CD4-positive, alpha-beta T cell (primary cell): ENCODE results near the gene DBH. TPM values are rescaled to one million over a fixed set of nuclear protein-coding genes. Genes with fewer than 3 reads are reported as not detected.

Experiments
- ATAC-seq: fragments of 200-7000 bp; cut with Tn5 transposase; one replicate; pipeline ENCODE4 v1.10.0; 2022; ENCODE audit warnings: mild to moderate bottlenecking; ENCODE audit not compliant: poor library complexity
- CTCF ChIA-PET: fragments of 350-600 bp; sonication (Branson Sonifier 250); formaldehyde crosslinking; loops from one replicate; lab custom pipeline; 2021; ENCODE audit warnings: antibody characterized with exemption, inconsistent platforms; lab: Charles Lee
- POLR2A ChIA-PET: fragments of 350-600 bp; sonication (Branson Sonifier 250); formaldehyde crosslinking; loops from one replicate; lab custom pipeline; 2021; ENCODE audit warnings: antibody characterized with exemption, inconsistent platforms; lab: Charles Lee
- DNase-seq, 14 experiments: peaks; one replicate each; pipeline ENCODE4 v3.0.0-alpha.2; 2013 to 2020; ENCODE audit warnings: mixed read lengths in 2 of 14
- H3K27ac ChIP-seq, 2 donors: one replicate each; pipeline versions ENCODE4 v1.5.1 to v1.7.0; 2013; ENCODE audit warnings: low read length in 2 of 2, low read depth in 1 of 2, mild to moderate bottlenecking in 1 of 2
- H3K27me3 ChIP-seq, 2 experiments: 1 replicate in 1 of 2; 2 replicates in 1 of 2; pipeline versions ENCODE4 v1.6.1 to v1.7.0; 2013; ENCODE audit warnings: low read length in 2 of 2, control low read depth in 1 of 2, mild to moderate bottlenecking in 1 of 2, moderate library complexity in 1 of 2; ENCODE audit not compliant: insufficient read depth in 2 of 2, control insufficient read depth in 1 of 2
- H3K36me3 ChIP-seq: one replicate; pipeline ENCODE4 v1.6.1; 2013; ENCODE audit warnings: low read length, control low read depth; ENCODE audit not compliant: insufficient read depth
- H3K4me1 ChIP-seq: one replicate; pipeline ENCODE4 v1.6.1; 2013; ENCODE audit warnings: low read length, control low read depth; ENCODE audit not compliant: insufficient read depth
- H3K4me3 ChIP-seq: one replicate; pipeline ENCODE4 v1.5.1; 2013; ENCODE audit warnings: mild to moderate bottlenecking, low read length, moderate library complexity
- H3K9me3 ChIP-seq, 2 experiments: 1 replicate in 1 of 2; 2 replicates in 1 of 2; pipeline versions ENCODE4 v1.6.1 to v1.7.0; 2013; ENCODE audit warnings: low read length in 2 of 2, mild to moderate bottlenecking in 2 of 2, control low read depth in 1 of 2, moderate library complexity in 1 of 2; ENCODE audit not compliant: control insufficient read depth in 1 of 2, insufficient read depth in 1 of 2
- H3K27ac Mint-ChIP-seq: one replicate; pipeline ENCODE4 v1.8.0; 2020; ENCODE audit warnings: mixed read lengths
- H3K27me3 Mint-ChIP-seq: one replicate; pipeline ENCODE4 v1.8.0; 2021; ENCODE audit warnings: mixed read lengths
- H3K36me3 Mint-ChIP-seq: one replicate; pipeline ENCODE4 v1.8.0; 2021; ENCODE audit warnings: low read depth, mixed read lengths
- H3K4me1 Mint-ChIP-seq: one replicate; pipeline ENCODE4 v1.8.0; 2021; ENCODE audit warnings: low read depth, mixed read lengths
- H3K4me3 Mint-ChIP-seq: one replicate; pipeline ENCODE4 v1.8.0; 2020; ENCODE audit warnings: mild to moderate bottlenecking, mixed read lengths
- H3K9me3 Mint-ChIP-seq: one replicate; pipeline ENCODE4 v1.8.0; 2020; ENCODE audit warnings: mixed read lengths
- intact Hi-C, 2 experiments: fragments of 100-400 bp; cut with DNase I in 1 of 2; cut with micrococcal nuclease in 1 of 2; formaldehyde crosslinking; loops; one replicate each; pipeline versions ENCODE4 v1.15.1 to v1.9.0; 2023 to 2025; cut with DNase I, micrococcal nuclease
- total RNA-seq, 174 experiments: library from RNA in 2 of 174; stranded (reverse) in 2 of 174; gene quantifications; one replicate each; pipeline ENCODE4 v1.2.3 and lab custom pipeline; 2021 to 2026
- TF ChIP-seq, protein P1 (sequence below): fragments of 200-600 bp; IDR thresholded peaks from one replicate; pipeline ENCODE4 v1.8.0; 2022; ENCODE audit warnings: antibody characterized with exemption, mild to moderate bottlenecking

The DBH gene
- total RNA-seq, 2 experiments from 2014 or later, result 1.7 to 1.8 TPM

GRCh38 chr9:133614678-133615077 lies 21.5 kb upstream of the DBH start:
- H3K4me1 ChIP-seq, result peaks cover 8% of the 10 kb centered on the region
- CTCF ChIA-PET, result no interaction called here
- Mint-ChIP-seq H3K4me1 (peaks cover 17% of the 10 kb centered on the region), H3K27me3 (peaks cover 32% of the 10 kb centered on the region), H3K9me3 (no peaks in the 10 kb centered on the region), H3K36me3 (no peaks in the 10 kb centered on the region), H3K4me3 (no peak overlapping the region), H3K27ac (no peak overlapping the region)
- H3K27ac ChIP-seq, result no peak overlapping the region
- no peak overlapping the region for H3K4me3 ChIP-seq
- POLR2A ChIA-PET, result no interaction called here
- H3K9me3 ChIP-seq, result peaks cover 0 to 4% of the 10 kb centered on the region in 2 experiments
- DNase-seq (no peak), ATAC-seq (no peak)
- TF ChIP-seq, protein P1, sequence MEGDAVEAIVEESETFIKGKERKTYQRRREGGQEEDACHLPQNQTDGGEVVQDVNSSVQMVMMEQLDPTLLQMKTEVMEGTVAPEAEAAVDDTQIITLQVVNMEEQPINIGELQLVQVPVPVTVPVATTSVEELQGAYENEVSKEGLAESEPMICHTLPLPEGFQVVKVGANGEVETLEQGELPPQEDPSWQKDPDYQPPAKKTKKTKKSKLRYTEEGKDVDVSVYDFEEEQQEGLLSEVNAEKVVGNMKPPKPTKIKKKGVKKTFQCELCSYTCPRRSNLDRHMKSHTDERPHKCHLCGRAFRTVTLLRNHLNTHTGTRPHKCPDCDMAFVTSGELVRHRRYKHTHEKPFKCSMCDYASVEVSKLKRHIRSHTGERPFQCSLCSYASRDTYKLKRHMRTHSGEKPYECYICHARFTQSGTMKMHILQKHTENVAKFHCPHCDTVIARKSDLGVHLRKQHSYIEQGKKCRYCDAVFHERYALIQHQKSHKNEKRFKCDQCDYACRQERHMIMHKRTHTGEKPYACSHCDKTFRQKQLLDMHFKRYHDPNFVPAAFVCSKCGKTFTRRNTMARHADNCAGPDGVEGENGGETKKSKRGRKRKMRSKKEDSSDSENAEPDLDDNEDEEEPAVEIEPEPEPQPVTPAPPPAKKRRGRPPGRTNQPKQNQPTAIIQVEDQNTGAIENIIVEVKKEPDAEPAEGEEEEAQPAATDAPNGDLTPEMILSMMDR, result no peak
- intact Hi-C loops, result loop anchor here in 1 of 2 experiments (5.0 kb wide), 1 partner anchor 93 kb away; no protein-coding TSS in a partner anchor
- peaks cover 4 to 11% of the 10 kb centered on the region in 2 experiments for H3K27me3 ChIP-seq
- no peaks in the 10 kb centered on the region for H3K36me3 ChIP-seq

DNA sequence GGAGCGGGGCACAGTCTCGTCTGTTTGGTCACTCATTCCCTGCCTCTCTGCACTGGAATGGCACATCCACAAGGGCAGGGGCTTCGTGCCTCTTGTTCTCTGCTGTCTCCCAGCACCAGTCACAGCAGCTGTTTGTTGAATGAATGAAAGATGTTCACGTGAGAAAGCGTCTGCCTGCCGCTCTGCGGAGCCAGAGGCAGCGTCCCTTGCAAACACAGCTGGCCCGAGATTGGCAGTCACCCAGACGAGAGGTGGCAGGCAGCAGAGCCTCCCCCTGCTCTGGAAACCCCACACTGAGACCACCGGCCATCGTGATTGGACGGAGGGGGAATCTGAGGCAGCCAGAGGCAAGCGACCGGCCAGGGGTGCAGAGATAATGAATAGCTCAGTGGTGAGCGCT lies 21.0 kb upstream of the DBH start:
- no peaks in the 10 kb centered on the region for H3K36me3 ChIP-seq
- H3K9me3 ChIP-seq, result no peaks in the 10 kb centered on the region
- Mint-ChIP-seq H3K27ac (no peak overlapping the region), H3K4me1 (peaks cover 22% of the 10 kb centered on the region), H3K27me3 (peaks cover 27% of the 10 kb centered on the region), H3K4me3 (no peak overlapping the region), H3K36me3 (no peaks in the 10 kb centered on the region), H3K9me3 (no peaks in the 10 kb centered on the region)
- ATAC-seq (no peak), DNase-seq (no peak)
- TF ChIP-seq, protein P1, result no peak
- ChIA-PET CTCF (no interaction called here), POLR2A (no interaction called here)
- H3K27ac ChIP-seq, result no peak overlapping the region
- H3K27me3 ChIP-seq, result peaks cover 0 to 6% of the 10 kb centered on the region in 2 experiments
- H3K4me3 ChIP-seq, result no peak overlapping the region
- intact Hi-C loops, result no loop called here
- peaks cover 11% of the 10 kb centered on the region for H3K4me1 ChIP-seq

GRCh38 chr9:133615606-133616188 lies 20.5 kb upstream of the DBH start:
- Mint-ChIP-seq H3K4me3 (no peak overlapping the region), H3K9me3 (no peaks in the 10 kb centered on the region), H3K36me3 (no peaks in the 10 kb centered on the region), H3K27ac (no peak overlapping the region), H3K4me1 (peaks cover 27% of the 10 kb centered on the region), H3K27me3 (peaks cover 22% of the 10 kb centered on the region)
- H3K4me3 ChIP-seq, result no peak overlapping the region
- ChIA-PET CTCF (no interaction called here), POLR2A (no interaction called here)
- no peak overlapping the region for H3K27ac ChIP-seq
- ATAC-seq, result no peak
- H3K9me3 ChIP-seq, result no peaks in the 10 kb centered on the region
- intact Hi-C loops, result no loop called here
- DNase-seq, result no peak
- TF ChIP-seq, protein P1, result no peak
- H3K27me3 ChIP-seq, result peaks cover 0 to 6% of the 10 kb centered on the region in 2 experiments
- peaks cover 13% of the 10 kb centered on the region for H3K4me1 ChIP-seq
- H3K36me3 ChIP-seq, result no peaks in the 10 kb centered on the region
